Hair follicular keratinocyte (primary cell): ENCODE results near the gene HEXIM2. TPM values are rescaled to one million over a fixed set of nuclear protein-coding genes. Genes with fewer than 3 reads are reported as not detected.

Experiments
- total RNA-seq: library from RNA; depleted of rRNA; stranded (reverse); fragments of >200 nt; gene quantifications from 2 replicates; pipeline ENCODE4 v1.2.3, GENCODE V29; 2015

HEXIM2 gene
- 3.5 and 5.5 TPM in 2 replicates for total RNA-seq

GRCh38 chr17:45161288-45162024, at the start of gene HEXIM2:
Gene HEXIM2, plus strand, starts transcription at chr17:45161875. Its CDS starts 919 bp downstream, at chr17:45162794.

GRCh38 chr17:45132320-45132571, 29.4 kb upstream of the HEXIM2 start, which contains the start of gene PLCD3:
Gene PLCD3, minus strand, starts transcription at chr17:45132515. Its CDS starts 105 bp downstream, at chr17:45132410.

GRCh38 chr17:45135192-45135977, 26.3 kb upstream of the HEXIM2 start, which contains the start of gene ACBD4:
Gene ACBD4, plus strand, starts transcription at chr17:45135687. Its CDS starts 458 bp downstream, at chr17:45136145.

GRCh38 chr17:45148183-45149036, 13.3 kb upstream of the HEXIM2 start, which contains the start of gene HEXIM1:
Gene HEXIM1, plus strand, starts transcription at chr17:45148475. Its CDS starts 716 bp downstream, at chr17:45149191.

Other genes with a start within 250 kb of the HEXIM2 start
- gene GFAP, start 246.4 kb upstream of the HEXIM2 start, total RNA-seq: not detected in 2 replicates
- 7.7 and 22.7 TPM in 2 replicates for gene KIF18B, start 214.1 kb upstream of the HEXIM2 start, total RNA-seq
- gene C1QL1, start 193.6 kb upstream of the HEXIM2 start, total RNA-seq: 2.5 TPM in 1 of 2 replicates, not detected in the other
- 44.2 and 64.7 TPM in 2 replicates for gene DCAKD, start 110.2 kb upstream of the HEXIM2 start, total RNA-seq
- gene NMT1, start 100.6 kb upstream of the HEXIM2 start, total RNA-seq: 75.7 and 122 TPM in 2 replicates
- 66.8 and 126 TPM in 2 replicates for gene PLCD3, start 29.4 kb upstream of the HEXIM2 start, total RNA-seq
- 2.0 and 5.6 TPM in 2 replicates for gene ACBD4, start 26.2 kb upstream of the HEXIM2 start, total RNA-seq
- gene HEXIM1, start 13.4 kb upstream of the HEXIM2 start, total RNA-seq: 11.4 and 15.2 TPM in 2 replicates
- gene FMNL1, start 60.0 kb downstream of the HEXIM2 start, total RNA-seq: 1.1 and 5.2 TPM in 2 replicates
- gene SPATA32, start 100.2 kb downstream of the HEXIM2 start, total RNA-seq: not detected in 2 replicates
- 3.3 and 5.6 TPM in 2 replicates for gene MAP3K14, start 155.1 kb downstream of the HEXIM2 start, total RNA-seq